A549 (cell line): ENCODE data around the gene TNFRSF1B. TPM values are rescaled to one million over a fixed set of nuclear protein-coding genes. Genes with fewer than 3 reads are reported as not detected.

Experiments
- ATAC-seq, 2 experiments: fragments of 200-7000 bp in 1 of 2; fragments of >200 bp in 1 of 2; cut with Nextera tagmentation in 1 of 2; cut with Tn5 transposase in 1 of 2; 3 replicates each; pipeline versions ENCODE4 v1.8.0 to v1.9.1; 2018 to 2020; ENCODE audit warnings: mild to moderate bottlenecking in 1 of 2, moderate library complexity in 1 of 2
- CTCF ChIA-PET: fragments of 300-600 bp; sonication (Branson Sonifier 250); formaldehyde crosslinking; extraction: SDS; loops from one replicate; lab custom pipeline; 2021; ENCODE audit warnings: antibody characterized with exemption, inconsistent platforms; lab: Yijun Ruan, JAX
- POLR2A ChIA-PET: fragments of 350-600 bp; formaldehyde crosslinking; extraction: SDS; loops from one replicate; lab custom pipeline; 2021; ENCODE audit warnings: antibody characterized with exemption, inconsistent platforms; lab: Yijun Ruan, JAX
- DNase-seq, 2 experiments: peaks; one replicate each; pipeline versions ENCODE4 v3.0.0 to v3.0.0-alpha.2; 2011 to 2016; ENCODE audit warnings: low read depth in 1 of 2, low spot score in 1 of 2
- FAIRE-seq: peaks from 2 replicates; lab custom pipeline; 2011; peaks lifted over from hg19 to GRCh38; lab: Jason Lieb, UNC
- H3K27ac ChIP-seq, 2 experiments: fragments of >200 bp; sonication (Bioruptor Twin); formaldehyde crosslinking; 3 replicates each; pipeline ENCODE4 v1.5.1; 2016 to 2017
- H3K4me1 ChIP-seq: fragments of >200 bp; sonication (Bioruptor Twin); formaldehyde crosslinking; 3 replicates; pipeline ENCODE4 v1.6.1; 2016
- H3K4me2 ChIP-seq: fragments of >200 bp; sonication (Bioruptor Twin); formaldehyde crosslinking; 3 replicates; pipeline ENCODE4 v1.6.1; 2016
- H3K4me3 ChIP-seq: fragments of >200 bp; sonication (Bioruptor Twin); formaldehyde crosslinking; 3 replicates; pipeline ENCODE4 v1.5.1; 2016
- H3K9me3 ChIP-seq: fragments of >200 bp; sonication (Bioruptor Twin); formaldehyde crosslinking; 3 replicates; pipeline ENCODE4 v1.6.1; 2016
- BCL3 ChIP-seq: fragments of >200 bp; sonication (Bioruptor Twin); formaldehyde crosslinking; IDR thresholded peaks from 3 replicates; pipeline ENCODE4 v1.6.1; 2016
- CBX2 ChIP-seq: fragments of 200-600 bp; sonication (generic); IDR thresholded peaks from 2 replicates; pipeline ENCODE4 v1.6.1; 2016; ENCODE audit warnings: low read depth, mild to moderate bottlenecking, borderline replicate concordance
- CBX8 ChIP-seq: fragments of 200-600 bp; sonication (generic); IDR thresholded peaks from 2 replicates; pipeline ENCODE4 v1.6.1; 2016
- CEBPB ChIP-seq, 2 experiments: fragments of >200 bp in 1 of 2; sonication (Bioruptor Twin) in 1 of 2; formaldehyde crosslinking in 1 of 2; IDR thresholded peaks; 2 replicates each; pipeline ENCODE4 v1.6.1; 2012 to 2016
- CHD4 ChIP-seq: fragments of 200-600 bp; sonication (generic); IDR thresholded peaks from 2 replicates; pipeline ENCODE4 v1.6.1; 2016; ENCODE audit warnings: antibody characterized with exemption, mild to moderate bottlenecking, borderline replicate concordance
- CTCF ChIP-seq: fragments of >200 bp; sonication (Bioruptor Twin); formaldehyde crosslinking; IDR thresholded peaks from 3 replicates; pipeline ENCODE4 v1.5.1; 2016
- EHMT2 ChIP-seq: fragments of 200-600 bp; sonication (generic); IDR thresholded peaks from 2 replicates; pipeline ENCODE4 v1.6.1; 2016; ENCODE audit warnings: antibody characterized with exemption, low read depth, mild to moderate bottlenecking, moderate library complexity
- EP300 ChIP-seq, 2 experiments: fragments of >200 bp; sonication (Bioruptor Twin); formaldehyde crosslinking; IDR thresholded peaks; 2 replicates in 1 of 2; 3 replicates in 1 of 2; pipeline ENCODE4 v1.6.1; 2016 to 2017
- ESRRA ChIP-seq: fragments of 150-350 bp; IDR thresholded peaks from 2 replicates; pipeline ENCODE4 v1.6.1; 2014; ENCODE audit warnings: mild to moderate bottlenecking, low read length, borderline replicate concordance
- FOSB ChIP-seq: fragments of 250-450 bp; sonication (Bioruptor Pico); IDR thresholded peaks from 2 replicates; pipeline ENCODE4 v1.5.0; 2020; ENCODE audit warnings: mild to moderate bottlenecking, moderate library complexity
- FOXS1 ChIP-seq: fragments of 250-450 bp; sonication (Bioruptor Pico); IDR thresholded peaks from 2 replicates; pipeline ENCODE4 v1.5.0; 2020; ENCODE audit warnings: mild to moderate bottlenecking, moderate library complexity
- GATA3 ChIP-seq: IDR thresholded peaks from 2 replicates; pipeline ENCODE4 v1.6.1; 2012; ENCODE audit warnings: borderline replicate concordance
- HDAC2 ChIP-seq: fragments of 200-600 bp; sonication (generic); IDR thresholded peaks from 2 replicates; pipeline ENCODE4 v1.6.1; 2016
- HES2 ChIP-seq: fragments of >200 bp; sonication (Bioruptor Twin); formaldehyde crosslinking; IDR thresholded peaks from 2 replicates; pipeline ENCODE4 v1.6.1; 2016
- HEYL ChIP-seq: fragments of 250-450 bp; sonication (Bioruptor Pico); IDR thresholded peaks from 2 replicates; pipeline ENCODE4 v1.8.0; 2021; ENCODE audit warnings: mild to moderate bottlenecking, moderate library complexity
- HOXB13 ChIP-seq: fragments of 250-450 bp; sonication (Bioruptor Pico); IDR thresholded peaks from 2 replicates; pipeline ENCODE4 v1.5.0; 2020; ENCODE audit warnings: low read depth, mild to moderate bottlenecking, moderate library complexity
- MAFK ChIP-seq: fragments of 450-650 bp; IDR thresholded peaks from 2 replicates; pipeline ENCODE4 v1.6.1; 2014; ENCODE audit not compliant: partially characterized antibody
- MAX ChIP-seq: IDR thresholded peaks from 2 replicates; pipeline ENCODE4 v1.6.1; 2012
- MAZ ChIP-seq: fragments of 150-350 bp; IDR thresholded peaks from 2 replicates; pipeline ENCODE4 v1.6.1; 2014; ENCODE audit warnings: antibody characterized with exemption, low read depth, low read length, borderline replicate concordance
- NFE2L2 ChIP-seq: fragments of 150-350 bp; conservative IDR thresholded peaks from 2 replicates; pipeline ENCODE4 v1.6.1; 2014; ENCODE audit warnings: low read length
- POLR2AphosphoS2 ChIP-seq: conservative IDR thresholded peaks from 2 replicates; pipeline ENCODE4 v1.6.1; 2012; ENCODE audit warnings: low read length, improper control_type of control experiment, inconsistent platforms
- RFX5 ChIP-seq: fragments of 450-650 bp; IDR thresholded peaks from 2 replicates; pipeline ENCODE4 v1.7.1; 2014; ENCODE audit warnings: antibody characterized with exemption, mild to moderate bottlenecking, moderate library complexity
- SMC3 ChIP-seq: fragments of >200 bp; sonication (Bioruptor Twin); formaldehyde crosslinking; IDR thresholded peaks from 3 replicates; pipeline ENCODE4 v1.6.1; 2018; ENCODE audit warnings: inconsistent platforms
- SREBF2 ChIP-seq: fragments of 450-650 bp; IDR thresholded peaks from 2 replicates; pipeline ENCODE4 v1.6.1; 2014; ENCODE audit warnings: mild to moderate bottlenecking, moderate library complexity
- TP53 ChIP-seq: fragments of 250-450 bp; sonication (Bioruptor Pico); IDR thresholded peaks from 2 replicates; pipeline ENCODE4 v1.5.0; 2021; ENCODE audit warnings: mild to moderate bottlenecking, moderate library complexity
- ZFP36 ChIP-seq: fragments of 450-650 bp; IDR thresholded peaks from 2 replicates; pipeline ENCODE4 v1.6.1; 2014; ENCODE audit warnings: borderline replicate concordance; ENCODE audit not compliant: partially characterized antibody
- ZNF302 ChIP-seq: fragments of 250-450 bp; sonication (Bioruptor Pico); IDR thresholded peaks from 2 replicates; pipeline ENCODE4 v1.9.0; 2021; ENCODE audit warnings: inconsistent platforms, mild to moderate bottlenecking, moderate library complexity
- ZSCAN20 ChIP-seq: fragments of 250-450 bp; sonication (Bioruptor Pico); IDR thresholded peaks from 2 replicates; pipeline ENCODE4 v1.8.0; 2022; ENCODE audit warnings: mild to moderate bottlenecking, moderate library complexity
- WGBS: methylation state at CpG from one replicate; pipeline ENCODE4 v1.1.6; 2017; ENCODE audit errors: missing lambda C conversion rate; 5-methylcytosine and 5-hydroxymethylcytosine counted together
- polyA plus RNA-seq, 4 experiments: library from polyadenylated mRNA; depleted of rRNA in 3 of 4; stranded (reverse); fragments of >200 nt; fragmentation: RNase III in 1 of 4; extraction: RNeasy Plus Mini Kit Qiagen cat#74134 plus additional on column Dnase treatment in 1 of 4; gene quantifications; 2 replicates in 3 of 4; 3 replicates in 1 of 4; pipeline ENCODE4 v1.2.3, GENCODE V29; 2011 to 2017

TNFRSF1B gene
- polyA plus RNA-seq, 2 of the 4 experiments (the other 2 are of a cell fraction) = 0.05 to 0.06 TPM

GRCh38 chr1:12246584-12246983 lies 79.8 kb downstream of the TNFRSF1B start:
- CTCF ChIA-PET = no interaction called here
- Histone ChIP-seq H3K4me2 (no peak overlapping the region), H3K27ac (no peak overlapping the region), H3K4me1 (no peaks in the 10 kb centered on the region), H3K9me3 (no peaks in the 10 kb centered on the region), H3K4me3 (no peak overlapping the region)
- POLR2A ChIA-PET = no interaction called here
- FAIRE-seq (no peak), DNase-seq (no peak), ATAC-seq (no peak)
- no peak for TF ChIP-seq CTCF
- no peak for TF ChIP-seq FOXS1 (CRISPR knock-in tag)
- TF ChIP-seq ESRRA = no peak
- TF ChIP-seq RFX5 = no peak
- no peak for TF ChIP-seq NFE2L2
- TF ChIP-seq HEYL (CRISPR knock-in tag) = no peak
- TF ChIP-seq SMC3 = no peak
- no peak for TF ChIP-seq HDAC2
- TF ChIP-seq FOSB = no peak
- no peak for TF ChIP-seq ZSCAN20 (CRISPR knock-in tag)
- 93% methylated on average over 6 of the region's 6 CpGs for WGBS

GRCh38 chr1:12249181-12249580 lies 82.4 kb downstream of the TNFRSF1B start:
- Histone ChIP-seq H3K4me3 (no peak overlapping the region), H3K4me1 (no peaks in the 10 kb centered on the region), H3K27ac (no peak overlapping the region), H3K4me2 (no peak overlapping the region), H3K9me3 (no peaks in the 10 kb centered on the region)
- WGBS = 86% methylated on average over 1 of the region's 1 CpG
- no peak for DNase-seq
- POLR2A ChIA-PET = no interaction called here
- ATAC-seq = no peak
- CTCF ChIA-PET = no interaction called here
- TF ChIP-seq MAFK = peak; percentile 27
- no peak for TF ChIP-seq HES2
- no peak for FAIRE-seq

- Histone ChIP-seq H3K4me2 (no peak overlapping the region), H3K4me3 (no peak overlapping the region), H3K9me3 (no peaks in the 10 kb centered on the region), H3K27ac (no peak overlapping the region), H3K4me1 (no peaks in the 10 kb centered on the region)
- POLR2A ChIA-PET = no interaction called here
- no peak for DNase-seq
- no peak for FAIRE-seq
- no peak for ATAC-seq
- WGBS = 80% methylated on average over 6 of the region's 6 CpGs
- TF ChIP-seq ZFP36 (no peak), CEBPB (IDR thresholded peaks at IDR 0.05) (no peak), SREBF2 (no peak), SMC3 (no peak), MAZ (no peak), ESRRA (no peak), NFE2L2 (no peak), MAX (no peak), GATA3 (no peak), POLR2AphosphoS2 (no peak), HDAC2 (no peak)
- CTCF ChIA-PET = no interaction called here
Measured at GRCh38 chr1:12249748-12250147, 83.0 kb downstream of the TNFRSF1B start.

- WGBS = 79% methylated on average over 5 of the region's 5 CpGs
- Histone ChIP-seq H3K4me3 (no peak overlapping the region), H3K27ac (no peak overlapping the region), H3K9me3 (no peaks in the 10 kb centered on the region), H3K4me1 (no peaks in the 10 kb centered on the region), H3K4me2 (no peak overlapping the region)
- ATAC-seq (no peak), FAIRE-seq (no peak), DNase-seq (no peak)
- POLR2A ChIA-PET = no interaction called here
- CTCF ChIA-PET = interaction anchor here (1.9 kb wide), 1 partner anchor 24 kb away, joined by 9 read pairs; no protein-coding TSS in a partner anchor
- no peak for TF ChIP-seq BCL3
- TF ChIP-seq CHD4 = no peak
- no peak for TF ChIP-seq HEYL (CRISPR knock-in tag)
- no peak for TF ChIP-seq HOXB13 (CRISPR knock-in tag)
- no peak for TF ChIP-seq TP53 (CRISPR knock-in tag)
- TF ChIP-seq CBX8 = no peak
- TF ChIP-seq CBX2 = no peak
- TF ChIP-seq RFX5 = no peak
- TF ChIP-seq EP300 (IDR thresholded peaks at IDR 0.05) = no peak
- no peak for TF ChIP-seq MAX
- TF ChIP-seq EHMT2 = no peak
- TF ChIP-seq POLR2AphosphoS2 = no peak
- TF ChIP-seq SREBF2 = no peak
- no peak for TF ChIP-seq ZNF302 (CRISPR knock-in tag)
- no peak for TF ChIP-seq MAFK
Measured at GRCh38 chr1:12251442-12251841, 84.7 kb downstream of the TNFRSF1B start.
